ENCODE results near the gene ZFAND2A. TPM values are rescaled to one million over a fixed set of nuclear protein-coding genes. Genes with fewer than 3 reads are reported as not detected.

Gene ZFAND2A
- 7.8 and 11.0 TPM in 2 replicates for total RNA-seq

GRCh38 chr7:1159891-1160669, at the start of gene ZFAND2A:
Gene ZFAND2A (minus strand): TSS chr7:1160196. CDS start chr7:1158212, 1,984 bp downstream.

Other genes with a start within 250 kb of the ZFAND2A start
- gene ADAP1, start 205.5 kb downstream of the ZFAND2A start, total RNA-seq, result 0.91 and 1.6 TPM in 2 replicates
- 8.4 and 9.1 TPM in 2 replicates for gene COX19, start 184.6 kb downstream of the ZFAND2A start, total RNA-seq
- not detected in 2 replicates for gene CYP2W1, start 177.0 kb downstream of the ZFAND2A start, total RNA-seq
- gene GPR146, start 115.7 kb downstream of the ZFAND2A start, total RNA-seq, result 12.0 and 37.5 TPM in 2 replicates
- gene GPER1, start 72.1 kb downstream of the ZFAND2A start, total RNA-seq, result 0.32 TPM in 1 of 2 replicates, not detected in the other
- gene UNCX, start 72.7 kb upstream of the ZFAND2A start, total RNA-seq, result not detected in 2 replicates

Measured in epithelial cell of umbilical artery (primary cell).